ENCODE data around the gene CNTNAP5.

DNA sequence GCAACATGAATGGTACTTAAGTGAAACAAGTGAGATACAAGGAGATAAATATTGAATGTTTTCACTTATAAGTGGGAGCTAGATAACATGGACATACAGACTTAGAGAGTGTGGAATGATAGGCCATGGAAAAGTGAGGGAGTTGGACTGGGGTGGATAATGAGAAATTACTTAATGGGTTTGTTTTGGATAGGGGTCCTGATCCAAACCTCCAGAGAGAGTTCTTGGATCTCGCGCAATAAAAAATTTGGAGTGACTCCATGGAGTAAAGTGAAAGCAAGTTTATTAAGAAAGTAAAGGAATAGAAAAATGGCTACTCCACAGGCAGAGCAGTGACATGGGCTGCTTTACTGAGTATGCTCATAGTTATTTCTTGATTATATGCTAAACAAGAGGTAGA, 508.9 kb downstream of the CNTNAP5 start:
- no peak for TF ChIP-seq POLR2A (IDR thresholded peaks at IDR 0.05)
- TF ChIP-seq, protein P1, sequence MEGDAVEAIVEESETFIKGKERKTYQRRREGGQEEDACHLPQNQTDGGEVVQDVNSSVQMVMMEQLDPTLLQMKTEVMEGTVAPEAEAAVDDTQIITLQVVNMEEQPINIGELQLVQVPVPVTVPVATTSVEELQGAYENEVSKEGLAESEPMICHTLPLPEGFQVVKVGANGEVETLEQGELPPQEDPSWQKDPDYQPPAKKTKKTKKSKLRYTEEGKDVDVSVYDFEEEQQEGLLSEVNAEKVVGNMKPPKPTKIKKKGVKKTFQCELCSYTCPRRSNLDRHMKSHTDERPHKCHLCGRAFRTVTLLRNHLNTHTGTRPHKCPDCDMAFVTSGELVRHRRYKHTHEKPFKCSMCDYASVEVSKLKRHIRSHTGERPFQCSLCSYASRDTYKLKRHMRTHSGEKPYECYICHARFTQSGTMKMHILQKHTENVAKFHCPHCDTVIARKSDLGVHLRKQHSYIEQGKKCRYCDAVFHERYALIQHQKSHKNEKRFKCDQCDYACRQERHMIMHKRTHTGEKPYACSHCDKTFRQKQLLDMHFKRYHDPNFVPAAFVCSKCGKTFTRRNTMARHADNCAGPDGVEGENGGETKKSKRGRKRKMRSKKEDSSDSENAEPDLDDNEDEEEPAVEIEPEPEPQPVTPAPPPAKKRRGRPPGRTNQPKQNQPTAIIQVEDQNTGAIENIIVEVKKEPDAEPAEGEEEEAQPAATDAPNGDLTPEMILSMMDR (IDR thresholded peaks at IDR 0.05), result no peak
